Gastroesophageal sphincter (tissue), 4 donors: ENCODE results near the gene HOXA7. TPM values are rescaled to one million over a fixed set of nuclear protein-coding genes. Genes with fewer than 3 reads are reported as not detected.

Experiments
- ATAC-seq: fragments of 150-250 bp; one replicate; pipeline ENCODE4 v1.9.1; 2016; ENCODE audit warnings: mild to moderate bottlenecking, moderate library complexity
- H3K27ac ChIP-seq, 4 donors: fragments of 200-600 bp; sonication (generic) in 3 of 4; 1 replicate in 3 of 4; 2 replicates in 1 of 4; pipeline ENCODE4 v1.5.1; 2016 to 2019
- H3K27me3 ChIP-seq: fragments of 200-600 bp; sonication (generic); one replicate; pipeline ENCODE4 v1.5.1; 2019
- H3K36me3 ChIP-seq, 2 donors: fragments of 200-600 bp; sonication (generic); one replicate each; pipeline ENCODE4 v1.5.1; 2019; ENCODE audit warnings: control low read depth in 1 of 2
- H3K4me1 ChIP-seq, 3 donors: fragments of 200-600 bp; sonication (generic); 1 replicate in 2 of 3; 2 replicates in 1 of 3; pipeline ENCODE4 v1.5.1; 2016 to 2019; ENCODE audit warnings: control low read depth in 2 of 3
- H3K4me3 ChIP-seq, 2 donors: fragments of 200-600 bp; sonication (generic); one replicate each; pipeline ENCODE4 v1.5.1; 2019; ENCODE audit warnings: mild to moderate bottlenecking in 1 of 2, moderate library complexity in 1 of 2
- H3K9me3 ChIP-seq, 3 donors: fragments of 200-600 bp; sonication (generic); one replicate each; pipeline ENCODE4 v1.5.1; 2017 to 2019; ENCODE audit warnings: control low read depth in 2 of 3
- EP300 ChIP-seq: sonication (generic); formaldehyde crosslinking; IDR thresholded peaks from one replicate; pipeline ENCODE4 v1.6.1; 2017; ENCODE audit warnings: antibody characterized with exemption, mild to moderate bottlenecking
- POLR2A ChIP-seq, 2 donors: fragments of 450-650 bp; IDR thresholded peaks; one replicate each; pipeline ENCODE4 v1.6.1; 2017; ENCODE audit warnings: antibody characterized with exemption in 2 of 2, mild to moderate bottlenecking in 2 of 2, moderate library complexity in 1 of 2
- POLR2AphosphoS5 ChIP-seq: sonication (generic); formaldehyde crosslinking; IDR thresholded peaks from one replicate; pipeline ENCODE4 v1.6.1; 2017; ENCODE audit warnings: antibody characterized with exemption
- WGBS, 2 donors: methylation state at CpG; one replicate each; pipeline ENCODE4 v1.1.5; 2018; ENCODE audit warnings: low coverage in 1 of 2; 5-methylcytosine and 5-hydroxymethylcytosine counted together
- total RNA-seq, 4 donors: library from RNA; depleted of rRNA; stranded (reverse); fragments of >200 nt; gene quantifications; one replicate each; pipeline ENCODE4 v1.1.0, GENCODE V29; 2016
- TF ChIP-seq, protein P1 (sequence below), 4 experiments: fragments of 200-600 bp in 2 of 4; fragments of 450-650 bp in 2 of 4; sonication (generic) in 1 of 4; IDR thresholded peaks; one replicate each; pipeline ENCODE4 v1.5.1; 2017 to 2019; ENCODE audit warnings: antibody characterized with exemption in 4 of 4, mild to moderate bottlenecking in 2 of 4, moderate library complexity in 2 of 4

The HOXA7 gene
- total RNA-seq, 4 donors from 2014 or later: 0.85 to 5.1 (median 1.4) TPM

DNA sequence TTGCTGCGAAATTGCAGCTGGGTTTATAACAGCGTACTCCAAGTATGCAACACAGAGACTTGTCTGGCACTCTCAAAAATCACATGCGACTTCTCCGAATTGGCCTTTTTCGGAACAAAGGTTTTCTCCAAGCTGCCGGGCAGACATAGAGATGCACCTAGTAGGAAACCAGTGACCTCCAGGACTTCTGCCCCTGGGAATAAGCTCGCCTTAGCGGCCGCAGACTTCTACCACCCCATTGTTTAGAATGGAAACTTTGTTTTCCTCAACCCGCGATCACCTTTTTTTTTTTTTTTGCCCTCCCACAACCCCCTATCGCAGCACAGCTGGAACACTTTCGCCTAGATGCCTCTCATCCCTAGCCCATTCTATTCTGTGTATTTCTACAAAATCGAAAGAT is 22.6 kb upstream of the HOXA7 start:
- ATAC-seq: no peak
- Histone ChIP-seq H3K9me3 (no peaks in the 10 kb centered on the region), H3K4me1 (peaks cover 0 to 31% (median 7%) of the 10 kb centered on the region in 3 donors), H3K27ac (no peak overlapping the region), H3K27me3 (peaks cover 100% of the 10 kb centered on the region), H3K36me3 (no peaks in the 10 kb centered on the region), H3K4me3 (no peak overlapping the region)
- 45 to 79% methylated on average over 3 to 14 of the region's 14 CpGs for WGBS, 2 donors
- TF ChIP-seq POLR2AphosphoS5 (no peak), POLR2A (IDR thresholded peaks at IDR 0.05) (no peak), EP300 (no peak)
- TF ChIP-seq, protein P1, sequence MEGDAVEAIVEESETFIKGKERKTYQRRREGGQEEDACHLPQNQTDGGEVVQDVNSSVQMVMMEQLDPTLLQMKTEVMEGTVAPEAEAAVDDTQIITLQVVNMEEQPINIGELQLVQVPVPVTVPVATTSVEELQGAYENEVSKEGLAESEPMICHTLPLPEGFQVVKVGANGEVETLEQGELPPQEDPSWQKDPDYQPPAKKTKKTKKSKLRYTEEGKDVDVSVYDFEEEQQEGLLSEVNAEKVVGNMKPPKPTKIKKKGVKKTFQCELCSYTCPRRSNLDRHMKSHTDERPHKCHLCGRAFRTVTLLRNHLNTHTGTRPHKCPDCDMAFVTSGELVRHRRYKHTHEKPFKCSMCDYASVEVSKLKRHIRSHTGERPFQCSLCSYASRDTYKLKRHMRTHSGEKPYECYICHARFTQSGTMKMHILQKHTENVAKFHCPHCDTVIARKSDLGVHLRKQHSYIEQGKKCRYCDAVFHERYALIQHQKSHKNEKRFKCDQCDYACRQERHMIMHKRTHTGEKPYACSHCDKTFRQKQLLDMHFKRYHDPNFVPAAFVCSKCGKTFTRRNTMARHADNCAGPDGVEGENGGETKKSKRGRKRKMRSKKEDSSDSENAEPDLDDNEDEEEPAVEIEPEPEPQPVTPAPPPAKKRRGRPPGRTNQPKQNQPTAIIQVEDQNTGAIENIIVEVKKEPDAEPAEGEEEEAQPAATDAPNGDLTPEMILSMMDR (IDR thresholded peaks at IDR 0.05): no peak

DNA sequence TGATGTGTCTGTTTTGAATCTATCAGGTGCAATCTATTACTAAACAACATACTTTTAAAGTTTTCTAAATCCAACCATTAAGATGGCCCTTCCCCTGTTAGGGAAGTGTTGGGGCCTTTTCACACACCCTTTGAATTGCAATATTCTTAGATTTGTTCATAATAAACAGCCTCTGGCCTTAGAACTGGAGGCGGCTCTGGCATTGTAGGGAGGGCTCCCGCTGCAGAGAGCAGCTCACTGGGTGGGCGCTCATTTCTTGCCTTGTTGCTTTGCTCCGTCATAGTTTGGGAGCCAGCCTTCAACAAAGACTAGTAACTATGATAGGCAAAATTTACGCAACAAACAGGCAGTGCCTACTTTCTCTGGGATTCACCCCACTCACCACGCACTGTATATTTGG is 21.9 kb upstream of the HOXA7 start:
- no peaks in the 10 kb centered on the region for H3K36me3 ChIP-seq
- TF ChIP-seq, protein P1 (IDR thresholded peaks at IDR 0.05): no peak
- TF ChIP-seq POLR2AphosphoS5 (no peak), EP300 (no peak), POLR2A (IDR thresholded peaks at IDR 0.05) (no peak)
- H3K4me1 ChIP-seq: peaks cover 0 to 31% (median 11%) of the 10 kb centered on the region in 3 donors
- 76 to 100% methylated on average over 1 to 3 of the region's 6 CpGs for WGBS, 2 donors
- no peak for ATAC-seq
- no peak overlapping the region for H3K27ac ChIP-seq
- no peaks in the 10 kb centered on the region for H3K9me3 ChIP-seq
- H3K27me3 ChIP-seq: peaks cover 100% of the 10 kb centered on the region
- H3K4me3 ChIP-seq: no peak overlapping the region

DNA sequence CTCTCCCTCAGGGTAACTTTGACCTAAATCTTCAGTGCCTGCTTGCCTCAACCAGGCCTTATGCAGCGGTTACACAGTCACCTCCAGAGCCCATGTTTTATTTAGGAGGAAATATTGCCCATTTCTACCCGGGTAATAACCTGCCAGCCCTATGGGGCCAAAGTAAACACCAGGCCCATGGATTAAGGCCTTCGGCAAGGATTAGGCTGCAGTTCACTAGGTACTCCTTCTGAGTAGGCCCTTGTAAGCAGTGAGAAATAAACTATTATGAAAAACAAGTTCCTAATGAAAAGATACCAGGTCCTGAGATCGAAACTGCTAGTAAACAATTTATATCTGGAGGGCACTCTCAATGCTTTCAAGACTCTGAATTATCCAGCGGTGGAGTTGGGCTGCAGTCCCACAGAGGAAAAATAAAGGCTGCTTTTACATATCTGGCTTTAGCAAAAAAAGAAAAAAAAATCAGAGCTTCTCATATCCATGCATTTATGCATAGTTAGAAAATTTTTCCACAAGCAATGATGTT is 21.4 kb upstream of the HOXA7 start:
- H3K9me3 ChIP-seq: no peaks in the 10 kb centered on the region
- 92 to 100% methylated on average over 4 to 5 of the region's 5 CpGs for WGBS, 2 donors
- no peak for ATAC-seq
- TF ChIP-seq EP300: no peak
- TF ChIP-seq POLR2AphosphoS5: no peak
- H3K27me3 ChIP-seq: peaks cover 100% of the 10 kb centered on the region
- H3K27ac ChIP-seq: no peak overlapping the region
- H3K4me3 ChIP-seq: no peak overlapping the region
- H3K4me1 ChIP-seq: peaks cover 0 to 31% (median 16%) of the 10 kb centered on the region in 3 donors
- no peaks in the 10 kb centered on the region for H3K36me3 ChIP-seq

DNA sequence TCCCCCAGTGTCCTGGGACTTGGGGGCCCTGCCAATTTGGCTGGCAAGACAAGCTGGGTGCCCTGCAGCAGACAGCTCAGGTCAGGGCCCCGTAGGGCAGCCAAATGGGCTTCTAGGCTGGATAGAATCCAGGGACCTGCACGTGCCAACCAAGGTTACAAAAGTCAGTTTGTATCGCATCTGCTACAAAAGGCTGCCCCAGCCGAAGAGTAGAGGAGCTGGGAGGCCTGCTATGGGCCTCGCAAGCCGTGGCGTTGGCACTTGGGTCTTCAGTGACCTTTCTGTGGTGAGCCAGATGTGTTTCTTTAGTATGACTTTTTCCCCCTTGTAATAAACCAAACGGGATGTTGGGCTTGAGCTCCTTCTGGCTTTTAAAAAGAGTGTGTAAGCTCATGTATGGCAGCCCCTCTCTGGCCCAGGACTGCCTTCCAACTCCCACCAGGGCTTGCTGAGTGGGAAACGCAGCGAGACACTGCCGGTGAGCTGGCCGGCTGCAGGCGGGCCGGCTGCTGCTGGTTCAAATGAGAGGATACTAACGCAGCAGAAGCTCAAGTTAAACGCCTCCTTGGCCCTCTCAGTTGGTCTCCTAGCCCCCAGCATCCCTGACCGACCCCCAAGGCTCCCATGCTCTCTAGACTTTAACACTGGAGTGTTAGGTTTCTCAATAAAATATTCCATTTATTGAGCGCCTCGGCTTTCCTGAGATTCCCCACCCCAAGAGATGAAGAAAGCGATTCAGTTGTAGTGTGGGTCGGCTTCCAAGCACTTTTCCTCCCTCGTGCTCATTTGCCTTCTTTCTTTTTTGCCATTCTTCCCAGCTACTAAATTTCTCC is 20.7 kb upstream of the HOXA7 start:
- 82 to 85% methylated on average over 10 to 15 of the region's 22 CpGs for WGBS, 2 donors
- no peaks in the 10 kb centered on the region for H3K9me3 ChIP-seq
- H3K36me3 ChIP-seq: no peaks in the 10 kb centered on the region
- H3K27me3 ChIP-seq: peaks cover 100% of the 10 kb centered on the region
- ATAC-seq: no peak
- peaks cover 0 to 36% (median 18%) of the 10 kb centered on the region in 3 donors for H3K4me1 ChIP-seq
- TF ChIP-seq EP300 (no peak), POLR2AphosphoS5 (no peak), POLR2A (IDR thresholded peaks at IDR 0.05) (no peak)
- TF ChIP-seq, protein P1 (IDR thresholded peaks at IDR 0.05): no peak
- no peak overlapping the region for H3K27ac ChIP-seq
- H3K4me3 ChIP-seq: no peak overlapping the region

DNA sequence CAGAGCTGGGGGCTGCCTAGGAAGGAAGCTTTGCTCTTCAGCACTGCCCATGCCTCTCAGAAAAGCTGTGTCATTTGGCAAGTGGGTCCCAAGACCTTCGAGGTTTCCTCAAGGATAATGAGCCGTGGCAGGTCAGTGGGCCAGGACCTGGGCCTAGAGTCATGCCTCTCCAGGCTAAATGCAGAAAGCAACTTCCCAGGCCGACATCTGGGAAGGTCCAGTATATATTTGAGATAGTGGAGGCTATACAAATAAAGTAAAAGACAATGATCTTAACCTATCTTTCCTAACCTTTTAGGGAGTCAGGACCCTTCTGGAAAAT is 20.0 kb upstream of the HOXA7 start:
- Histone ChIP-seq H3K27ac (no peak overlapping the region), H3K4me3 (no peak overlapping the region), H3K27me3 (peaks cover 100% of the 10 kb centered on the region), H3K36me3 (no peaks in the 10 kb centered on the region), H3K4me1 (peaks cover 0 to 36% (median 18%) of the 10 kb centered on the region in 3 donors), H3K9me3 (no peaks in the 10 kb centered on the region)
- 80 to 100% methylated on average over 1 of the region's 3 CpGs for WGBS, 2 donors
- no peak for TF ChIP-seq EP300
- no peak for TF ChIP-seq POLR2A (IDR thresholded peaks at IDR 0.05)
- TF ChIP-seq POLR2AphosphoS5: no peak
- TF ChIP-seq, protein P1 (IDR thresholded peaks at IDR 0.05): no peak
- ATAC-seq: no peak
